GM04504 (cell line): ENCODE data around the gene SEMA3E.

ENCODE experiments used
- DNase-seq: peaks from one replicate; pipeline ENCODE4 v3.0.0-alpha.2; 2012; ENCODE audit warnings: low read depth

Gene SEMA3E

GRCh38 chr7:83347945-83348444 is 300.9 kb downstream of the SEMA3E start:
- peak; percentile 22 for DNase-seq

GRCh38 chr7:83339907-83340306 is 309.0 kb downstream of the SEMA3E start:
- DNase-seq = no peak

- DNase-seq = no peak
These were observed 310.5 kb downstream of the SEMA3E start for GRCh38 chr7:83338277-83338950.

- no peak for DNase-seq
These were observed 311.9 kb downstream of the SEMA3E start for GRCh38 chr7:83337050-83337449.

- no peak for DNase-seq
These were observed 322.7 kb downstream of the SEMA3E start for GRCh38 chr7:83326223-83326622.

- no peak for DNase-seq
These were observed 323.9 kb downstream of the SEMA3E start for GRCh38 chr7:83325083-83325482.

GRCh38 chr7:83324596-83324995 is 324.3 kb downstream of the SEMA3E start:
- DNase-seq = no peak

- DNase-seq = no peak
These were observed 327.9 kb downstream of the SEMA3E start for GRCh38 chr7:83321011-83321410.

- no peak for DNase-seq
These were observed 335.0 kb downstream of the SEMA3E start for GRCh38 chr7:83313931-83314330.
